ENCODE measurements around the gene ENGASE.

GRCh38 chr17:79109584-79109983 lies 35.0 kb downstream of the ENGASE start:
- TF ChIP-seq ZNF384 (IDR thresholded peaks at IDR 0.05) (no peak), SUZ12 (IDR thresholded peaks at IDR 0.05) (no peak), NFRKB (IDR thresholded peaks at IDR 0.05) (no peak), LEF1 (IDR thresholded peaks at IDR 0.05; ENCODE audit: borderline replicate concordance) (no peak), TARDBP (IDR thresholded peaks at IDR 0.05) (no peak), L3MBTL2 (conservative IDR thresholded peaks at IDR 0.05) (no peak), FOXK2 (IDR thresholded peaks at IDR 0.05) (no peak), FOXA1 (IDR thresholded peaks at IDR 0.05) (no peak), PKNOX1 (IDR thresholded peaks at IDR 0.05) (no peak)
